ENCODE measurements around the gene AOPEP. TPM values are rescaled to one million over a fixed set of nuclear protein-coding genes. Genes with fewer than 3 reads are reported as not detected.

AOPEP gene
- total RNA-seq, 1 donor from 2014 or later, result 48.0 TPM

DNA sequence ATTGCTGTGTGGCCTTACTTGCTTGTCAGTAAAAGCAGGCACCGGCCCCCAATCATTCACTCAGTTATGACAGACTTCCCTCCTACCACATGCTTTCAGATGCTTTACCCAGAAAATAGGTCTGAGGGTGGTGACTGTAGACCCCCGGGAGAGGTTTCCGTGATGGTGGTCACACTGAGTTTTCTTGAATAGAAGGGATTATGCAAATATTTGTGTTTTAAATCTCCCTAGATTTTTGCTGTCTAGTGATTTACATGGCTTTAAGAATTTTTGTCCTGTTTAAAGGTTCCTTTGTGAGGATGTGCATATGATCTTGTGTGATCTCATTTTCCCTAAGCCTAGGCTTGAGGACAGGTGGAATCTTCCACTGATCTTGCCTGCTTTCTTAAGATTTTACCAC lies 309.3 kb downstream of the AOPEP start:
- Histone ChIP-seq H3K36me3 (ENCODE audit: control insufficient read depth in 3 of 3, insufficient read depth in 3 of 3, low read length in 3 of 3) (peaks cover 0 to 14% (median 2%) of the 10 kb centered on the region in 3 donors), H3K4me1 (ENCODE audit: control insufficient read depth in 3 of 3, insufficient read depth in 3 of 3, low read length in 3 of 3) (peaks cover 72 to 75% (median 72%) of the 10 kb centered on the region in 3 donors)

DNA sequence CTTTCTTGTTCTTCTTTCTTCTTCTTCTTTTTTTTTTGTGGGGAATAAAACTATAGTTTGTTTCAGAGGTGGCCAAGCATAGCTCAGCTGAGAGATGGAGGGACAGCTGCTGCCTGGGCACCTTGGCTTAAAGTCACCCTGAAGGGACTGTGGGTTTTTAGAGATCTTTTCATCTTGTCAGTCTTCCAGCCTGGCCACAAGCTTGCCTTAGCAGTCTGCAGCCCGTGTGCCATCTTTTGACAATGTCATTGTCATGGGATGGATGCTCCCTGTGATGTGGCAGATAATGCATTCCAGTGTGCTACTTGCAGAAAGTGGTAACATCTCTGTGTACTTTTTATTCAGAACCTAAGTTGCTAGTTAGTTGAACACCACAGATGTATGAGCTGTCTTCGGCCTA lies 310.2 kb downstream of the AOPEP start:
- Histone ChIP-seq H3K27me3 (ENCODE audit: control insufficient read depth in 3 of 3, insufficient read depth in 3 of 3, low read length in 3 of 3) (no peaks in the 10 kb centered on the region), H3K9ac (ENCODE audit: low read depth in 1 of 3, low read length in 3 of 3) (peak overlapping the region in 1 of 3 donors; percentile 8), H3K9me3 (ENCODE audit: control insufficient read depth in 3 of 3, low read length in 3 of 3) (no peaks in the 10 kb centered on the region), H3K4me1 (ENCODE audit: control insufficient read depth in 3 of 3, insufficient read depth in 3 of 3, low read length in 3 of 3) (peaks cover 64 to 73% (median 72%) of the 10 kb centered on the region in 3 donors), H3K36me3 (ENCODE audit: control insufficient read depth in 3 of 3, insufficient read depth in 3 of 3, low read length in 3 of 3) (peaks cover 0 to 14% (median 2%) of the 10 kb centered on the region in 3 donors), H3K4me3 (ENCODE audit: low read length in 3 of 3) (no peak overlapping the region), H3K27ac (ENCODE audit: low read depth, low read length) (peak overlapping the region; percentile 49)

More for the DNA sequence above, 309.3 kb downstream of the AOPEP start:
- Histone ChIP-seq H3K27me3 (ENCODE audit: control insufficient read depth in 3 of 3, insufficient read depth in 3 of 3, low read length in 3 of 3) (no peaks in the 10 kb centered on the region), H3K9ac (ENCODE audit: low read depth in 1 of 3, low read length in 3 of 3) (no peak overlapping the region), H3K4me3 (ENCODE audit: low read length in 3 of 3) (no peak overlapping the region), H3K9me3 (ENCODE audit: control insufficient read depth in 3 of 3, low read length in 3 of 3) (no peaks in the 10 kb centered on the region), H3K27ac (ENCODE audit: low read depth, low read length) (no peak overlapping the region)

DNA sequence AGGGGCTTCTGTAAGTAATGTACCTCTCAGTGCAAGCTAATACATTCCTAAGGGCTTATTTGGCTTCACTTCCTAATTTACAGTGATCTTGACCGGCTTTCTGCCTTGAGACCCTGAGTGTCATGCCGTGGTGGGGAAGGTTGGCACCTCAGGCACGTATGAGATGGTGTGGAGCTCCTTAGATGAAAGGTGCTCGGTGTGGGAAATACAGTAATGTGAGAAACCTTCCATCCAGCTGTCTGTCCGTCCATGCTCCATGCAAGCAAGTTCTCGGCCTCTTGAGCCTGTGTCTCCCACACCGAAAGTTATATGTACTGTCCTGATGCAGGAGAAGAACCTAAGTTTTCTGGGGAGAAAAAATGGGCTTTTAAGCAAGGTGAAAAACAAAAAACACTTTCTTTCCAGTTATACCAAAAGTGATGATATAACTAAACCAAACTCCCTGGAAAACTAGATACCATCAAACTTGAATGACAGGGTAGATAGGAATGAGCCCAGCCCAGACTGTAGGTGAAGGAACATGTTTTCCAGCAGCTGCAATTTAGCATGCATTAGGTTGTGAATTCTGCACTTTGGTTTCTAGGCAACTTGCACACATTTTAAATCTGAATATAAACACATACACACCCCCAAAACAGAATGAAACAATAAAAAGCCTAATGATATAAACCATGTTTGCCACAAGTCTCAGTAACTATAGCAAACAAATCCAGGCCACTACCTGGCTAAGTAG lies 311.5 kb downstream of the AOPEP start:
- Histone ChIP-seq H3K27ac (ENCODE audit: low read depth, low read length) (peak overlapping the region; percentile 49), H3K4me1 (ENCODE audit: control insufficient read depth in 3 of 3, insufficient read depth in 3 of 3, low read length in 3 of 3) (peaks cover 51 to 62% (median 59%) of the 10 kb centered on the region in 3 donors), H3K9ac (ENCODE audit: low read depth in 1 of 3, low read length in 3 of 3) (peak overlapping the region in 2 of 3 donors; percentile 17 to 25), H3K9me3 (ENCODE audit: control insufficient read depth in 3 of 3, low read length in 3 of 3) (no peaks in the 10 kb centered on the region), H3K4me3 (ENCODE audit: low read length in 3 of 3) (peak overlapping the region in 1 of 3 donors; percentile 25), H3K36me3 (ENCODE audit: control insufficient read depth in 3 of 3, insufficient read depth in 3 of 3, low read length in 3 of 3) (peaks cover 0 to 14% (median 2%) of the 10 kb centered on the region in 3 donors), H3K27me3 (ENCODE audit: control insufficient read depth in 3 of 3, insufficient read depth in 3 of 3, low read length in 3 of 3) (no peaks in the 10 kb centered on the region)

DNA sequence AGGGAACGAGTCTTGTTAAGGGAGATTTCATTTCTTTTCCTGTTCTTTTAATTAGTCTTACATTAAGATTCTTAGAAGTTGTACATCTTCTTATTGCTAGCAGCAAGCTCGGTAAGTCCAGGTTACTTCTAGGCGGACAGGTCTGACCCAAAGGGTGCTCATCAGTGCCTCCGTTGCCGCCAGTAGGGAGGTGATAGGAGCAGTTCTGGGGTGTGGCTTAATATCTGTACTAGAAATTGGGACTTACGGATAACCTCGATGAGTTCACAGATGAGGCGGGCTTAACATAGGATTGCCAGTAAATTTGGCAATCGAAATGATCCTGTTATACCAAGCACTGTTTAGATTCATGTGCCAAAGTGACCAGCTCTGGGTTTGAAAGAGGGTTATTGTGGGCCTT lies 312.2 kb downstream of the AOPEP start:
- Histone ChIP-seq H3K27ac (ENCODE audit: low read depth, low read length) (no peak overlapping the region), H3K36me3 (ENCODE audit: control insufficient read depth in 3 of 3, insufficient read depth in 3 of 3, low read length in 3 of 3) (peaks cover 0 to 15% (median 2%) of the 10 kb centered on the region in 3 donors), H3K4me1 (ENCODE audit: control insufficient read depth in 3 of 3, insufficient read depth in 3 of 3, low read length in 3 of 3) (peaks cover 46 to 59% (median 56%) of the 10 kb centered on the region in 3 donors)

DNA sequence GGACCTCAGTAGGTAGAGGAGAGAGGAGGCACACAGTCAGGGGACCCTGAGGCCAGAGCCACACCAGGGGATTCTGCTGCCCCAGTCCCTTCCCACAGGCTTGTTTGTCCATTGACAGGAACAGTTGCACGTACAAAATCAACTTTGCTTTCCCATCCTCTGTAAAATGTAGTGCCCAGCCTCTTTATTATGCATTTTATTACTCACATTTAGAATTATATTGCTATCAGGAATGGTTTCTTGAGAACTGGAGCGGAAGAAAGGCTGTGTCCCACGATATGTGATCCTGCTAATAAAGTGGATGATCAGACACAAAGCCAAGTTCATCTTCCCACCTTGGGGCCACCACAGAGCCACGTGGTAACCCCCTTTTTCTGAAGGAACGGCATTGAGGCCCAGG lies 313.6 kb downstream of the AOPEP start:
- peak overlapping the region; percentile 20 for H3K27ac ChIP-seq (ENCODE audit: low read depth, low read length)
- peaks cover 0 to 26% (median 12%) of the 10 kb centered on the region in 3 donors for H3K36me3 ChIP-seq (ENCODE audit: control insufficient read depth in 3 of 3, insufficient read depth in 3 of 3, low read length in 3 of 3)
- peak overlapping the region in 1 of 3 donors; percentile 30 for H3K9ac ChIP-seq (ENCODE audit: low read depth in 1 of 3, low read length in 3 of 3)
- peaks cover 52 to 63% (median 63%) of the 10 kb centered on the region in 3 donors for H3K4me1 ChIP-seq (ENCODE audit: control insufficient read depth in 3 of 3, insufficient read depth in 3 of 3, low read length in 3 of 3)
- no peaks in the 10 kb centered on the region for H3K27me3 ChIP-seq (ENCODE audit: control insufficient read depth in 3 of 3, insufficient read depth in 3 of 3, low read length in 3 of 3)
- H3K4me3 ChIP-seq (ENCODE audit: low read length in 3 of 3), result no peak overlapping the region
- no peaks in the 10 kb centered on the region for H3K9me3 ChIP-seq (ENCODE audit: control insufficient read depth in 3 of 3, low read length in 3 of 3)

More for the DNA sequence above, 312.2 kb downstream of the AOPEP start:
- Histone ChIP-seq H3K9me3 (ENCODE audit: control insufficient read depth in 3 of 3, low read length in 3 of 3) (no peaks in the 10 kb centered on the region), H3K9ac (ENCODE audit: low read depth in 1 of 3, low read length in 3 of 3) (no peak overlapping the region), H3K27me3 (ENCODE audit: control insufficient read depth in 3 of 3, insufficient read depth in 3 of 3, low read length in 3 of 3) (no peaks in the 10 kb centered on the region), H3K4me3 (ENCODE audit: low read length in 3 of 3) (no peak overlapping the region)

DNA sequence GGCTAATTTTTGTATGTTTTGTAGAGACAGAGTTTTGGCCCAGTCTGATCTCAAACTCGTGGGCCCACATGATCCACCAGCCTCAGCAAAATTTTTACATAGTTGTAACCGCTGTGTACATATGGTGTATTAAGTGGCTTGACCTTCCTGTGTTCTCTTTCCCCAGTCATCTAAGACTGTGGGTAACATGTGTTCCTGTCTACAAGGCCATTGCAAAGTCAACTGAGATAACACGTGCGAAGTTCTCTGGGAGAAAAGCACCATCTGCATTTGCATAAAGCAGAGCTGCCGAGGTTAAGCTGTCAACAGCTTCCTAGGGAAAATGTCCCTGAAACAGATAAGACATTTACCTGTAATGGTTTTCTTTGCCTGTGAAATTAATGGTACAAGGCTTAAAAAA lies 317.3 kb downstream of the AOPEP start:
- H3K36me3 ChIP-seq (ENCODE audit: control insufficient read depth in 3 of 3, insufficient read depth in 3 of 3, low read length in 3 of 3), result peaks cover 0 to 16% (median 10%) of the 10 kb centered on the region in 3 donors
- no peak overlapping the region for H3K9ac ChIP-seq (ENCODE audit: low read depth in 1 of 3, low read length in 3 of 3)
- H3K27me3 ChIP-seq (ENCODE audit: control insufficient read depth in 3 of 3, insufficient read depth in 3 of 3, low read length in 3 of 3), result no peaks in the 10 kb centered on the region
- H3K4me1 ChIP-seq (ENCODE audit: control insufficient read depth in 3 of 3, insufficient read depth in 3 of 3, low read length in 3 of 3), result peaks cover 43 to 53% (median 46%) of the 10 kb centered on the region in 3 donors
- no peaks in the 10 kb centered on the region for H3K9me3 ChIP-seq (ENCODE audit: control insufficient read depth in 3 of 3, low read length in 3 of 3)
- H3K4me3 ChIP-seq (ENCODE audit: low read length in 3 of 3), result peak overlapping the region in 1 of 3 donors; percentile 9
- H3K27ac ChIP-seq (ENCODE audit: low read depth, low read length), result peak overlapping the region; percentile 71

DNA sequence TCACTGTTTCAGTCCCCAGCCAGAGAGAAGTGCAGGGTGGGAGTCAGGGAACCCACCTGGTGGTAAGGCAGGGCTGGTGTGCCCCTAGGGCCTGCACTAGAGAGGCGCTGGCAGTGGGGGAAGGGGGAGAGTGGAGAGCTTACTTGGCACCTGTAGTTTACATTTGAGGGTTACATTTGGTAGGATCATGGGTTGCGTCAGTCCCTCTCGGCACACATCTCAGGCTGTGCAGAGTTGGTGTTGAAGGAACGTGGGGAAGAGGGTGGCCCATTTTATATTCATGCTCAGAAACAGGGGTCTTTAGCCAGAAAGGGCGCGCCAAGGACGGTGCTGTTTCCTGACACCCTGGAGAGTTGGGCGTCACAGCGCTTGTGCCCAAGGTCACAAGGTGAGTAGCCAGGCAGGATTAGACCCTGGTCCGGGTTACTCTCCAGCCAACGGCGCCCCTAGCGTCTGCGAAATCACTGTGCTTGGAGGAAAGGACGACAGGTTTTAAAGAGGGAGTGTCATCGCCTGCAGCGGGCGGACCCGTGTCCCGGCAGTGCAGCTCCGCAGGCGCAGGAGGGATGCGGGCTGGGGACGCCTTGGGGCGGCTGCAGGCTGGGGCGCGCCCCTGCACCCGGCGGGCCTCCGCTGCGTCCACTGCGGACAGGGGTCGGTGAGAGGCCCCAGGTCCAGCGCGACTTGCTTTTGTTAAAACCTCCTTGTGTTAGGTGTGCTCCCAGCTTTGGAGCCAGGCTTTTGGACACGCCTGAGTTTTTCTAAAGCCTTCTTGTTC lies 318.4 kb downstream of the AOPEP start:
- Histone ChIP-seq H3K27me3 (ENCODE audit: control insufficient read depth in 3 of 3, insufficient read depth in 3 of 3, low read length in 3 of 3) (no peaks in the 10 kb centered on the region), H3K4me3 (ENCODE audit: low read length in 3 of 3) (peak overlapping the region; percentile 33 to 55 (median 42)), H3K4me1 (ENCODE audit: control insufficient read depth in 3 of 3, insufficient read depth in 3 of 3, low read length in 3 of 3) (peaks cover 43 to 56% (median 46%) of the 10 kb centered on the region in 3 donors), H3K27ac (ENCODE audit: low read depth, low read length) (peak overlapping the region; percentile 71), H3K36me3 (ENCODE audit: control insufficient read depth in 3 of 3, insufficient read depth in 3 of 3, low read length in 3 of 3) (peaks cover 0 to 16% (median 10%) of the 10 kb centered on the region in 3 donors), H3K9me3 (ENCODE audit: control insufficient read depth in 3 of 3, low read length in 3 of 3) (no peaks in the 10 kb centered on the region), H3K9ac (ENCODE audit: low read depth in 1 of 3, low read length in 3 of 3) (peak overlapping the region in 2 of 3 donors; percentile 35 to 75)

DNA sequence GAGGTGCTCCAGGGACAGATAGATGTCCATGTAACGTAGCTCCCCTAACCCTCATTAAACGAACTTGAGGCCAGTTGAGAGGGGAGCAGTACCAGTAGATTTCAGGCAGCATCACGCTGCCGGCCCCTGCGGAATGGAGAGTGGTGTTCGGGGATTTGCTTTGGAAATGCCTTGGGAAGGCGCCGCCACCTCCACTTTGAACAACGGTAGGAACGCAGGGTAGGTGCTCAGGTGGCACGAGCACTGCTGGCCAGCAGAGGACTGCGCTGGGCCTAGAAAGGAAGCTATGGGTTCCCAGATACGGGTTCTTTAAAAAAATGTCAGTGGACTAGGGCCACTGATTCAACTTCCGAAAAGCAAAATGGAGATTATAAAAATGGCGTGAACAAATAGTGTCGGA lies 319.3 kb downstream of the AOPEP start:
- Histone ChIP-seq H3K9ac (ENCODE audit: low read depth in 1 of 3, low read length in 3 of 3) (peak overlapping the region; percentile 46 to 60 (median 48)), H3K4me3 (ENCODE audit: low read length in 3 of 3) (peak overlapping the region; percentile 19 to 42 (median 41)), H3K36me3 (ENCODE audit: control insufficient read depth in 3 of 3, insufficient read depth in 3 of 3, low read length in 3 of 3) (peaks cover 0 to 13% (median 10%) of the 10 kb centered on the region in 3 donors), H3K9me3 (ENCODE audit: control insufficient read depth in 3 of 3, low read length in 3 of 3) (no peaks in the 10 kb centered on the region), H3K27me3 (ENCODE audit: control insufficient read depth in 3 of 3, insufficient read depth in 3 of 3, low read length in 3 of 3) (no peaks in the 10 kb centered on the region), H3K27ac (ENCODE audit: low read depth, low read length) (peak overlapping the region; percentile 71), H3K4me1 (ENCODE audit: control insufficient read depth in 3 of 3, insufficient read depth in 3 of 3, low read length in 3 of 3) (peaks cover 42 to 54% (median 46%) of the 10 kb centered on the region in 3 donors)

DNA sequence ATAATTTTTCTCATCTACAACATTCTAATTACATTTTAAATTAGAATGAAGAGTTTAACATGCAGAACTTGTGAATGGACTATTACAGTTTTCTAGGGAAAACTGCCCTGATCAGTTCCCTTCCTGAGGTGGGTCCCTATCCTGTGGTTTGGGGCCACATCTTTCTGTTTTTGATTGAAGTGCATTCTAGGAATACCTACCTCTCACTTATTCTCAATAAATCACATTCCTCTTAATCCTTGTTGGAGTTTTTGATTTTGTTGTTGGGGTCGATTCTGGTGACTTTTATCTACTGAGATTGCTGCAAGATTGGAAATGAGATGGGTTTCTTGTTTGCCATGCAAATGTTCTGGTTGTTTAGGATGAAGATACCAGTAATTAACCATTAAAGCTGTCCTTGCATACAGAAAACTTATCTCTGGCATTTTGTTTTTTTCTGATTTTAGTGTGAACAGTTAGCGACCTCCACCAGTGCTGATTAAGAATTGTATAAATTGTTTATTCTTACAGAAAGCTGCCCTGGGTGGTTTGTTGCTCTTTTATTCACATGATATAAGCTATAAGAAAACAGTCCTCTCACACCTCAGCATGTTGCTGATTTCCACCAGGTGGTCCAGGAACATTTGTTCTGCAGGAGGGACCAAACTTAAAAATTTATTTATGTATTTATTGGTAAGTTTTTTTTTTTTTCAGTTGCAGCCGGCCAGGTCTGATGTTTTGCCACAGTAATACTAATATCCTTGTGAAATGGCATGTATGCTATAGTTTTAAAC lies 321.1 kb downstream of the AOPEP start:
- H3K9ac ChIP-seq (ENCODE audit: low read depth in 1 of 3, low read length in 3 of 3), result peak overlapping the region in 2 of 3 donors; percentile 15 to 58
- H3K4me3 ChIP-seq (ENCODE audit: low read length in 3 of 3), result peak overlapping the region in 2 of 3 donors; percentile 45 to 76
- H3K4me1 ChIP-seq (ENCODE audit: control insufficient read depth in 3 of 3, insufficient read depth in 3 of 3, low read length in 3 of 3), result peaks cover 33 to 46% (median 46%) of the 10 kb centered on the region in 3 donors
- H3K36me3 ChIP-seq (ENCODE audit: control insufficient read depth in 3 of 3, insufficient read depth in 3 of 3, low read length in 3 of 3), result peaks cover 0 to 13% (median 10%) of the 10 kb centered on the region in 3 donors
- no peaks in the 10 kb centered on the region for H3K9me3 ChIP-seq (ENCODE audit: control insufficient read depth in 3 of 3, low read length in 3 of 3)
- H3K27me3 ChIP-seq (ENCODE audit: control insufficient read depth in 3 of 3, insufficient read depth in 3 of 3, low read length in 3 of 3), result no peaks in the 10 kb centered on the region
- H3K27ac ChIP-seq (ENCODE audit: low read depth, low read length), result peak overlapping the region; percentile 87
